AG09309 (cell line): ENCODE measurements around the gene ARHGAP24.

Experiments used
- DNase-seq: peaks from one replicate; pipeline ENCODE4 v3.0.0-alpha.2; 2010; ENCODE audit warnings: low read depth
- H3K4me3 ChIP-seq: 2 replicates; pipeline ENCODE4 v1.5.1; 2011; ENCODE audit warnings: mild to moderate bottlenecking, low read depth, low read length, moderate library complexity; ENCODE audit not compliant: control insufficient read depth
- TF ChIP-seq, protein P1 (sequence below): IDR thresholded peaks from 2 replicates; pipeline ENCODE4 v1.5.1; 2011; ENCODE audit warnings: mild to moderate bottlenecking, low read depth, low read length, inconsistent platforms; ENCODE audit not compliant: insufficient read depth, control insufficient read depth; ENCODE audit errors: missing control alignments

The ARHGAP24 gene

DNA sequence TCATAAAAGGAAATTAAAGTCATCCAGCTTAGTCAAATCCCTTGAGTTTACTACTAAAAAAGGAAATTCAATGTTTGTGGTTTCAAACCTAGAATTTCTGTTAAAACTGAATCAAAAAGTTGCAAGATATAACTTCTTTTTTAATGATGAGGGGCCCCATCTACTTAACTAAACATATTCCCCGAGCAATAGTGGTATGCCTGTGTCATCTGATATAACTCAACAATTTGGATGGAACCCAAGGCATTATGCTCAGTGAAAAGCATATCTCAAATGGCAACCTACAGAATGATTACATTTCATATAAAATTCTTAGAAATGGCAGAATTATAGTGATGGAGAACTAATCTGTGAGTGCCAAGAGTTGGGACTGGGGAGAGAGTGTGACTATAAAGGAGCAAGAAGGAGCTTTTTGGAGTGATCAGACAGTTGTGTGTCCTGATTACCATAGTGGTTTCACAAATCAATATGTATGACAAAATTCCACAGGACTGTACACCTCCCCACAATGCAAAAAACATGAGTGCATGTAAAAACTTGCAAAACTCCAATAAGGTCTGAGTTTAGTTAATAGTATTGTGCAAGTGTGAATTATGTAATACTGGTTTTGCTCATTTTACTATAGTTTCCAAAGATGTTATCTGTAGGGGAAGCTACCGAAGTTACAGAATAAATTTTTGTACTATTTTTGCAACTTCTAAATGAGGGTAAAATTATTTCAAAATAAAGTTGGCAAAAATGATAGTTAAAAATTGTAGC, 323.2 kb downstream of the ARHGAP24 start:
- TF ChIP-seq, protein P1, sequence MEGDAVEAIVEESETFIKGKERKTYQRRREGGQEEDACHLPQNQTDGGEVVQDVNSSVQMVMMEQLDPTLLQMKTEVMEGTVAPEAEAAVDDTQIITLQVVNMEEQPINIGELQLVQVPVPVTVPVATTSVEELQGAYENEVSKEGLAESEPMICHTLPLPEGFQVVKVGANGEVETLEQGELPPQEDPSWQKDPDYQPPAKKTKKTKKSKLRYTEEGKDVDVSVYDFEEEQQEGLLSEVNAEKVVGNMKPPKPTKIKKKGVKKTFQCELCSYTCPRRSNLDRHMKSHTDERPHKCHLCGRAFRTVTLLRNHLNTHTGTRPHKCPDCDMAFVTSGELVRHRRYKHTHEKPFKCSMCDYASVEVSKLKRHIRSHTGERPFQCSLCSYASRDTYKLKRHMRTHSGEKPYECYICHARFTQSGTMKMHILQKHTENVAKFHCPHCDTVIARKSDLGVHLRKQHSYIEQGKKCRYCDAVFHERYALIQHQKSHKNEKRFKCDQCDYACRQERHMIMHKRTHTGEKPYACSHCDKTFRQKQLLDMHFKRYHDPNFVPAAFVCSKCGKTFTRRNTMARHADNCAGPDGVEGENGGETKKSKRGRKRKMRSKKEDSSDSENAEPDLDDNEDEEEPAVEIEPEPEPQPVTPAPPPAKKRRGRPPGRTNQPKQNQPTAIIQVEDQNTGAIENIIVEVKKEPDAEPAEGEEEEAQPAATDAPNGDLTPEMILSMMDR = no peak
- H3K4me3 ChIP-seq = no peak overlapping the region

DNA sequence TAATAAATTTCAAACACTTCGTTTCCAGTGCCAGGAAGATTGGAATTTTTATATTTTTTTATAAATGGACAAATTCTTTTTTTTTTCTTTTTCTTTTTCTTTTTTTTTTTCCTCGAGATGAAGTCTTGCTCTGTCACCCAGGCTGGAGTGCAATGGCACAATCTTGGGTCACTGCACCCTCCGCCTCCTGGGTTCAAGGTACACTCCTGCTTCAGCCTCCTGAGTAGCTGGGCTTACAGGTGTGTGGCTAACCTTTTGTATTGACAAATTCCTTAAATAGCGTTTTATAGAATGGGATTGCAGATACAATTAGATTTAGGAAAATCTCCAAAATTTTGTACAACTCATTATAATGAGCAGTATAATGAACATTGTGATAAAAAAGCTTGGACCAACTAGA, 328.9 kb downstream of the ARHGAP24 start:
- TF ChIP-seq, protein P1 = no peak
- DNase-seq = no peak
- no peak overlapping the region for H3K4me3 ChIP-seq

More for the DNA sequence above, 323.2 kb downstream of the ARHGAP24 start:
- DNase-seq = no peak

- DNase-seq = no peak
- TF ChIP-seq, protein P1 = no peak
- H3K4me3 ChIP-seq = no peak overlapping the region
Observed at GRCh38 chr4:85805891-85806290, 330.9 kb downstream of the ARHGAP24 start.

DNA sequence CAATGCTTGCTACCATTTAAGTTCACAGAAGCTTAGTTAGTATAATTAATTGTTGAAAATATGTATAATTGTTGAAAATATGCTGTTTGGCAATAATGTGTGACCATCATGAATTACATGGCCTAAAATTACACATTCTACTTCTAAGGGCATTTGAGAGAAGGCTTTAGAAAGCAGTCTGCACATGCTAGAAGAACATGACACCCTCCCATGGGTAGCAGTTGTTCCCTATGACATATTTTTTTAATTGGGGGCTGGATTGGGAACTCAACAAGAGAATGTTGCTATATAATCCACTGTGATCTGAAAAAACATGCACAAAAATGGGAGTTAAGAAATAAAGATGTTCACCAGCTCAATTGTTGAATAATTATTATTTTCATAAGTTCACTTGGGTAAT, 331.4 kb downstream of the ARHGAP24 start:
- H3K4me3 ChIP-seq = no peak overlapping the region
- DNase-seq = no peak
- TF ChIP-seq, protein P1 = no peak

GRCh38 chr4:85807247-85807950, 332.4 kb downstream of the ARHGAP24 start:
- TF ChIP-seq, protein P1 = no peak
- DNase-seq = peak; percentile 55
- H3K4me3 ChIP-seq = no peak overlapping the region

GRCh38 chr4:85808104-85808503, 333.2 kb downstream of the ARHGAP24 start:
- H3K4me3 ChIP-seq = no peak overlapping the region
- no peak for DNase-seq
- TF ChIP-seq, protein P1 = no peak
